DMS153 treated with DMSO at 0.1 percent for 48 hours (cell line): Measurements from ENCODE around the gene BMP8A.
"Not testable (repeated sequence)": the region's sequence is repeated elsewhere in the genome, so short reads cannot be mapped to it uniquely, and the experiment has no call there.

Experiments used
- DNase-seq: peaks from one replicate; lab custom pipeline; 2025; ENCODE audit not compliant: unreplicated experiment; lab: John Stamatoyannopoulos, UW

Gene BMP8A

GRCh38 chr1:39491146-39491921, at the start of gene BMP8A:
BMP8A (plus strand) TSS chr1:39491636; CDS start chr1:39491992, 356 bp downstream.
- peak; percentile 83 for DNase-seq

- DNase-seq = no peak
Observed at GRCh38 chr1:39441797-39442196, 49.6 kb upstream of the BMP8A start.

- no peak for DNase-seq
Observed at GRCh38 chr1:39445573-39445972, 45.9 kb upstream of the BMP8A start.

GRCh38 chr1:39446986-39447567, 44.4 kb upstream of the BMP8A start:
- DNase-seq = no peak

GRCh38 chr1:39450041-39450440, 41.4 kb upstream of the BMP8A start:
- not testable (repeated sequence) for DNase-seq

GRCh38 chr1:39450956-39451606, 40.4 kb upstream of the BMP8A start:
- DNase-seq = no peak

GRCh38 chr1:39452081-39452480, 39.4 kb upstream of the BMP8A start:
- no peak for DNase-seq

GRCh38 chr1:39452540-39452939, 38.9 kb upstream of the BMP8A start:
- no peak for DNase-seq

- DNase-seq = no peak
Observed at GRCh38 chr1:39453603-39454002, 37.8 kb upstream of the BMP8A start.

GRCh38 chr1:39458991-39459390, 32.4 kb upstream of the BMP8A start:
- DNase-seq = no peak

GRCh38 chr1:39462074-39462473, 29.4 kb upstream of the BMP8A start:
- no peak for DNase-seq

GRCh38 chr1:39466413-39467107, 24.9 kb upstream of the BMP8A start:
- no peak for DNase-seq

- not testable (repeated sequence) for DNase-seq
Observed at GRCh38 chr1:39467108-39467720, 24.2 kb upstream of the BMP8A start.

- no peak for DNase-seq
Observed at GRCh38 chr1:39469150-39469549, 22.3 kb upstream of the BMP8A start.

- DNase-seq = no peak
Observed at GRCh38 chr1:39470040-39470439, 21.4 kb upstream of the BMP8A start.

- DNase-seq = no peak
Observed at GRCh38 chr1:39472826-39473225, 18.6 kb upstream of the BMP8A start.

GRCh38 chr1:39473324-39473723, 18.1 kb upstream of the BMP8A start:
- no peak for DNase-seq

GRCh38 chr1:39474810-39475209, 16.6 kb upstream of the BMP8A start:
- no peak for DNase-seq

- not testable (repeated sequence) for DNase-seq
Observed at GRCh38 chr1:39475551-39475950, 15.9 kb upstream of the BMP8A start.

GRCh38 chr1:39478126-39478915, 13.1 kb upstream of the BMP8A start:
- DNase-seq = no peak
